Endothelial cell (in vitro differentiated cells): ENCODE results near the gene SCNN1B. TPM values are rescaled to one million over a fixed set of nuclear protein-coding genes. Genes with fewer than 3 reads are reported as not detected.

Experiments
- DNase-seq: peaks from one replicate; pipeline ENCODE4 v3.0.0; 2021; ENCODE audit warnings: low spot score
- H3K27ac Mint-ChIP-seq: one replicate; pipeline ENCODE4 v1.8.0; 2021; ENCODE audit warnings: mixed read lengths, inconsistent platforms; ENCODE audit not compliant: unreplicated experiment
- H3K27me3 Mint-ChIP-seq: one replicate; pipeline ENCODE4 v1.8.0; 2021; ENCODE audit warnings: mild to moderate bottlenecking, moderate library complexity, mixed read lengths, inconsistent platforms; ENCODE audit not compliant: unreplicated experiment
- H3K36me3 Mint-ChIP-seq: one replicate; pipeline ENCODE4 v1.8.0; 2021; ENCODE audit warnings: mild to moderate bottlenecking, low read depth, mixed read lengths, inconsistent platforms; ENCODE audit not compliant: unreplicated experiment
- H3K4me1 Mint-ChIP-seq: one replicate; pipeline ENCODE4 v1.8.0; 2021; ENCODE audit warnings: mild to moderate bottlenecking, mixed read lengths, inconsistent platforms; ENCODE audit not compliant: unreplicated experiment
- H3K4me3 Mint-ChIP-seq: one replicate; pipeline ENCODE4 v1.8.0; 2021; ENCODE audit warnings: mild to moderate bottlenecking, mixed read lengths, inconsistent platforms; ENCODE audit not compliant: unreplicated experiment
- H3K9me3 Mint-ChIP-seq: one replicate; pipeline ENCODE4 v1.8.0; 2021; ENCODE audit warnings: mixed read lengths, inconsistent platforms; ENCODE audit not compliant: unreplicated experiment
- CTCF ChIP-seq: fragments of 200-600 bp; sonication (generic); IDR thresholded peaks from one replicate; pipeline ENCODE4 v1.5.0; 2021; ENCODE audit warnings: antibody characterized with exemption; ENCODE audit not compliant: unreplicated experiment
- total RNA-seq: library from RNA; stranded (reverse); fragmentation: NEBNext Ultra II Directional; extraction: Animal tissue kit (Norgen Biotek cat#: 25700); gene quantifications from one replicate; pipeline ENCODE4 v1.2.1, GENCODE V29; 2021; ENCODE audit not compliant: unreplicated experiment

The SCNN1B gene
- total RNA-seq, 1 donor from 2014 or later = not detected

GRCh38 chr16:23367564-23367963 is 65.5 kb downstream of the SCNN1B start:
- DNase-seq = no peak
- Mint-ChIP-seq H3K36me3 (peaks cover 5% of the 10 kb centered on the region), H3K9me3 (no peaks in the 10 kb centered on the region), H3K27ac (no peak overlapping the region), H3K27me3 (no peaks in the 10 kb centered on the region), H3K4me1 (peaks cover 12% of the 10 kb centered on the region), H3K4me3 (no peak overlapping the region)
- TF ChIP-seq CTCF = no peak

GRCh38 chr16:23367988-23368387 is 65.9 kb downstream of the SCNN1B start:
- Mint-ChIP-seq H3K36me3 (peaks cover 5% of the 10 kb centered on the region), H3K4me1 (peaks cover 10% of the 10 kb centered on the region), H3K9me3 (no peaks in the 10 kb centered on the region), H3K27ac (no peak overlapping the region), H3K4me3 (no peak overlapping the region), H3K27me3 (no peaks in the 10 kb centered on the region)
- no peak for DNase-seq
- no peak for TF ChIP-seq CTCF

- H3K9me3 Mint-ChIP-seq = no peaks in the 10 kb centered on the region
- peaks cover 5% of the 10 kb centered on the region for H3K36me3 Mint-ChIP-seq
- H3K4me3 Mint-ChIP-seq = no peak overlapping the region
- no peak for TF ChIP-seq CTCF
- no peaks in the 10 kb centered on the region for H3K27me3 Mint-ChIP-seq
- DNase-seq = no peak
- peaks cover 8% of the 10 kb centered on the region for H3K4me1 Mint-ChIP-seq
- no peak overlapping the region for H3K27ac Mint-ChIP-seq
These were observed 66.4 kb downstream of the SCNN1B start for GRCh38 chr16:23368469-23368868.

- no peaks in the 10 kb centered on the region for H3K9me3 Mint-ChIP-seq
- peaks cover 8% of the 10 kb centered on the region for H3K4me1 Mint-ChIP-seq
- H3K27ac Mint-ChIP-seq = no peak overlapping the region
- H3K36me3 Mint-ChIP-seq = peaks cover 5% of the 10 kb centered on the region
- no peak for DNase-seq
- H3K27me3 Mint-ChIP-seq = no peaks in the 10 kb centered on the region
- no peak overlapping the region for H3K4me3 Mint-ChIP-seq
- no peak for TF ChIP-seq CTCF
These were observed 67.3 kb downstream of the SCNN1B start for GRCh38 chr16:23369416-23369815.

- H3K27ac Mint-ChIP-seq = no peak overlapping the region
- TF ChIP-seq CTCF = no peak
- H3K36me3 Mint-ChIP-seq = peaks cover 5% of the 10 kb centered on the region
- no peaks in the 10 kb centered on the region for H3K4me1 Mint-ChIP-seq
- no peaks in the 10 kb centered on the region for H3K9me3 Mint-ChIP-seq
- no peaks in the 10 kb centered on the region for H3K27me3 Mint-ChIP-seq
- no peak overlapping the region for H3K4me3 Mint-ChIP-seq
- no peak for DNase-seq
These were observed 69.3 kb downstream of the SCNN1B start for GRCh38 chr16:23371368-23371767.
